ENCODE data around the gene NECAB2.

NECAB2 gene

GRCh38 chr16:84048270-84048669, 80.2 kb downstream of the NECAB2 start:
- TF ChIP-seq CTCF (IDR thresholded peaks at IDR 0.05), result no peak
- no peak for DNase-seq (ENCODE audit: low spot score)
- no peak overlapping the region for H3K27ac ChIP-seq

GRCh38 chr16:84048871-84049270, 80.8 kb downstream of the NECAB2 start:
- Histone ChIP-seq H3K27ac (no peak overlapping the region), H3K4me3 (no peak overlapping the region)
- DNase-seq (ENCODE audit: low spot score), result no peak
- no peak for TF ChIP-seq CTCF (IDR thresholded peaks at IDR 0.05)

More at GRCh38 chr16:84048270-84048669, 80.2 kb downstream of the NECAB2 start:
- no peak overlapping the region for H3K4me3 ChIP-seq

GRCh38 chr16:84049403-84050060, 81.5 kb downstream of the NECAB2 start:
- Histone ChIP-seq H3K4me3 (no peak overlapping the region), H3K27ac (no peak overlapping the region)
- no peak for DNase-seq (ENCODE audit: low spot score)
- no peak for TF ChIP-seq CTCF (IDR thresholded peaks at IDR 0.05)

- DNase-seq (ENCODE audit: low spot score), result no peak
- H3K4me3 ChIP-seq, result no peak overlapping the region
- TF ChIP-seq CTCF (IDR thresholded peaks at IDR 0.05), result no peak
- no peak overlapping the region for H3K27ac ChIP-seq
Observed at GRCh38 chr16:84050316-84050715, 82.3 kb downstream of the NECAB2 start.

- H3K27ac ChIP-seq, result no peak overlapping the region
- no peak overlapping the region for H3K4me3 ChIP-seq
- DNase-seq (ENCODE audit: low spot score), result no peak
- no peak for TF ChIP-seq CTCF (IDR thresholded peaks at IDR 0.05)
Observed at GRCh38 chr16:84052071-84052622, 84.1 kb downstream of the NECAB2 start.

All from coronary artery (tissue), 2 donors.